WTC11 (cell line): ENCODE data around the gene RIN3. TPM values are rescaled to one million over a fixed set of nuclear protein-coding genes. Genes with fewer than 3 reads are reported as not detected.

ENCODE experiments used
- ATAC-seq: fragments of 200-7000 bp; cut with Tn5 transposase; 2 replicates; pipeline ENCODE4 v1.10.0; 2021; ENCODE audit warnings: mild to moderate bottlenecking, moderate library complexity
- CTCF ChIA-PET: fragments of 300-600 bp; sonication (Branson Sonifier 250); formaldehyde crosslinking; loops from one replicate; lab custom pipeline; 2021; ENCODE audit warnings: antibody characterized with exemption; lab: Charles Lee
- POLR2A ChIA-PET: fragments of 350-600 bp; sonication (Branson Sonifier 250); formaldehyde crosslinking; loops from one replicate; lab custom pipeline; 2021; ENCODE audit warnings: antibody characterized with exemption; lab: Charles Lee
- DNase-seq: peaks from one replicate; pipeline ENCODE4 v3.0.0; 2021; ENCODE audit warnings: low spot score
- H3K27ac Mint-ChIP-seq: 2 replicates; pipeline ENCODE4 v1.8.0; 2021; ENCODE audit warnings: mixed read lengths
- H3K27me3 Mint-ChIP-seq: 2 replicates; pipeline ENCODE4 v1.8.0; 2021; ENCODE audit warnings: low read depth, mild to moderate bottlenecking, moderate library complexity, mixed read lengths
- H3K36me3 Mint-ChIP-seq: 2 replicates; pipeline ENCODE4 v1.8.0; 2021; ENCODE audit warnings: mixed read lengths
- H3K4me1 Mint-ChIP-seq: 2 replicates; pipeline ENCODE4 v1.8.0; 2022; ENCODE audit warnings: mixed read lengths
- H3K4me3 Mint-ChIP-seq: 2 replicates; pipeline ENCODE4 v1.8.0; 2021; ENCODE audit warnings: mild to moderate bottlenecking, moderate library complexity, mixed read lengths
- H3K9me3 Mint-ChIP-seq: 2 replicates; pipeline ENCODE4 v1.8.0; 2021; ENCODE audit warnings: mixed read lengths
- ATF1 ChIP-seq: sonication (generic); formaldehyde crosslinking; IDR thresholded peaks from 2 replicates; pipeline ENCODE4 v1.8.1; 2023; ENCODE audit warnings: mild to moderate bottlenecking, moderate library complexity, missing genetic modification reagents
- ATF6 ChIP-seq: sonication (generic); formaldehyde crosslinking; IDR thresholded peaks from 2 replicates; pipeline ENCODE4 v1.8.1; 2023; ENCODE audit warnings: mild to moderate bottlenecking, missing genetic modification reagents
- CBFB ChIP-seq: sonication (generic); formaldehyde crosslinking; IDR thresholded peaks from 2 replicates; pipeline ENCODE4 v1.8.1; 2022; ENCODE audit warnings: mild to moderate bottlenecking, low read depth, missing genetic modification reagents
- CREM ChIP-seq: sonication (generic); formaldehyde crosslinking; IDR thresholded peaks from 2 replicates; pipeline ENCODE4 v1.8.1; 2022; ENCODE audit warnings: mild to moderate bottlenecking, missing genetic modification reagents, moderate library complexity
- CTCF ChIP-seq: fragments of 200-600 bp; IDR thresholded peaks from 2 replicates; pipeline ENCODE4 v1.8.0; 2022; ENCODE audit warnings: antibody characterized with exemption
- E2F1 ChIP-seq: sonication (generic); formaldehyde crosslinking; IDR thresholded peaks from 2 replicates; pipeline ENCODE4 v1.8.0; 2022; ENCODE audit warnings: mild to moderate bottlenecking, missing genetic modification reagents
- HMGXB4 ChIP-seq: sonication (generic); formaldehyde crosslinking; IDR thresholded peaks from 2 replicates; pipeline ENCODE4 v1.8.1; 2023; ENCODE audit warnings: mild to moderate bottlenecking, moderate library complexity, missing genetic modification reagents
- IRF2 ChIP-seq: sonication (generic); formaldehyde crosslinking; IDR thresholded peaks from 2 replicates; pipeline ENCODE4 v1.8.0; 2022; ENCODE audit warnings: low read depth, missing genetic modification reagents, borderline replicate concordance
- MYBL2 ChIP-seq: sonication (generic); formaldehyde crosslinking; IDR thresholded peaks from 2 replicates; pipeline ENCODE4 v1.8.1; 2023; ENCODE audit warnings: mild to moderate bottlenecking, moderate library complexity, missing genetic modification reagents
- NR1H2 ChIP-seq: sonication (generic); formaldehyde crosslinking; IDR thresholded peaks from 2 replicates; pipeline ENCODE4 v1.9.0; 2021; ENCODE audit warnings: mild to moderate bottlenecking, moderate library complexity, missing genetic modification reagents
- NR2C2 ChIP-seq: sonication (generic); formaldehyde crosslinking; IDR thresholded peaks from 2 replicates; pipeline ENCODE4 v1.8.0; 2022; ENCODE audit warnings: mild to moderate bottlenecking, missing genetic modification reagents
- PRRX2 ChIP-seq: fragments of 250-450 bp; sonication (Bioruptor Pico); IDR thresholded peaks from 2 replicates; pipeline ENCODE4 v1.8.0; 2021; ENCODE audit warnings: mild to moderate bottlenecking
- SMAD3 ChIP-seq: sonication (generic); formaldehyde crosslinking; IDR thresholded peaks from 2 replicates; pipeline ENCODE4 v1.8.0; 2022; ENCODE audit warnings: missing genetic modification reagents, mild to moderate bottlenecking, borderline replicate concordance
- SMAD4 ChIP-seq: sonication (generic); formaldehyde crosslinking; IDR thresholded peaks from 2 replicates; pipeline ENCODE4 v1.8.0; 2022; ENCODE audit warnings: mild to moderate bottlenecking, missing genetic modification reagents
- STAT6 ChIP-seq: sonication (generic); formaldehyde crosslinking; conservative IDR thresholded peaks from 2 replicates; pipeline ENCODE4 v1.8.1; 2023; ENCODE audit warnings: mild to moderate bottlenecking, low read depth, missing genetic modification reagents, moderate library complexity
- TCF7 ChIP-seq: sonication (generic); formaldehyde crosslinking; IDR thresholded peaks from 2 replicates; pipeline ENCODE4 v1.8.0; 2022; ENCODE audit warnings: mild to moderate bottlenecking, low read depth, missing genetic modification reagents, moderate library complexity
- TEAD1 ChIP-seq: sonication (generic); formaldehyde crosslinking; IDR thresholded peaks from 2 replicates; pipeline ENCODE4 v1.8.0; 2022; ENCODE audit warnings: mild to moderate bottlenecking, missing genetic modification reagents
- ZBTB21 ChIP-seq: sonication (generic); formaldehyde crosslinking; IDR thresholded peaks from 2 replicates; pipeline ENCODE4 v1.8.1; 2023; ENCODE audit warnings: mild to moderate bottlenecking, missing genetic modification reagents, borderline replicate concordance
- ZNF671 ChIP-seq: fragments of 250-450 bp; sonication (Bioruptor Pico); IDR thresholded peaks from 2 replicates; pipeline ENCODE4 v1.8.0; 2021; ENCODE audit warnings: mild to moderate bottlenecking
- total RNA-seq: library from RNA; stranded (reverse); gene quantifications from 3 replicates; pipeline ENCODE4 v1.2.3, GENCODE V29; 2021

The RIN3 gene
- total RNA-seq, 1 experiment from 2014 or later: 3.3 TPM

- POLR2A ChIA-PET: no interaction called here
- H3K27ac Mint-ChIP-seq: no peak overlapping the region
- H3K4me1 Mint-ChIP-seq: no peaks in the 10 kb centered on the region
- H3K27me3 Mint-ChIP-seq: peaks cover 2% of the 10 kb centered on the region; the same call in 1 of the 2 replicates
- no peak for DNase-seq
- H3K9me3 Mint-ChIP-seq: peaks cover 26% of the 10 kb centered on the region
- CTCF ChIA-PET: interaction anchor here (1.3 to 2.8 kb wide), 4 partner anchors 10 to 123 kb away, joined by 3 to 9 read pairs (median 6); no protein-coding TSS in a partner anchor
- H3K36me3 Mint-ChIP-seq: peaks cover 3% of the 10 kb centered on the region; the same call in 1 of the 2 replicates
- ATAC-seq: no peak
- TF ChIP-seq ZBTB21 (CRISPR knock-in tag): no peak
- H3K4me3 Mint-ChIP-seq: no peak overlapping the region
Measured at GRCh38 chr14:92587700-92588085, 74.1 kb downstream of the RIN3 start.

GRCh38 chr14:92589213-92589852, 75.8 kb downstream of the RIN3 start:
- ATAC-seq: peak; percentile 47; the same call in 1 of the 2 replicates
- no peak overlapping the region for H3K4me3 Mint-ChIP-seq
- H3K9me3 Mint-ChIP-seq: peaks cover 10% of the 10 kb centered on the region
- ChIA-PET CTCF (interaction anchor here (0.6 to 2.8 kb wide), 15 partner anchors 9 to 119 kb away, joined by 3 to 32 read pairs (median 4); no protein-coding TSS in a partner anchor), POLR2A (interaction anchor here (1.0 kb wide), 1 partner anchor 56 kb away, joined by 10 read pairs; no protein-coding TSS in a partner anchor)
- H3K36me3 Mint-ChIP-seq: no peaks in the 10 kb centered on the region
- H3K27me3 Mint-ChIP-seq: peaks cover 2% of the 10 kb centered on the region; the same call in 1 of the 2 replicates
- H3K4me1 Mint-ChIP-seq: no peaks in the 10 kb centered on the region
- TF ChIP-seq MYBL2 (CRISPR knock-in tag) (no peak), ZNF671 (no peak), IRF2 (CRISPR knock-in tag) (no peak), TCF7 (no peak), SMAD4 (CRISPR knock-in tag) (no peak), ATF1 (CRISPR knock-in tag) (no peak), CTCF (no peak)
- TF ChIP-seq, all 79 proteins: peak for 0
- no peak for DNase-seq
- no peak overlapping the region for H3K27ac Mint-ChIP-seq

GRCh38 chr14:92590176-92590575, 76.6 kb downstream of the RIN3 start:
- CTCF ChIA-PET: interaction anchor here (1.7 to 2.8 kb wide), 4 partner anchors 13 to 98 kb away, joined by 7 to 32 read pairs (median 9); no protein-coding TSS in a partner anchor
- DNase-seq: no peak
- H3K4me3 Mint-ChIP-seq: no peak overlapping the region
- TF ChIP-seq TEAD1 (no peak), SMAD3 (CRISPR knock-in tag) (no peak), ATF6 (CRISPR knock-in tag) (no peak)
- TF ChIP-seq, all 79 proteins: peak for 0
- no peak overlapping the region for H3K27ac Mint-ChIP-seq
- ATAC-seq: no peak
- 0 out of 2 replicates have a peak, but pooled peaks cover 13% of the 10 kb centered on the region for H3K9me3 Mint-ChIP-seq
- no peaks in the 10 kb centered on the region for H3K36me3 Mint-ChIP-seq
- no peaks in the 10 kb centered on the region for H3K4me1 Mint-ChIP-seq
- POLR2A ChIA-PET: no interaction called here
- peaks cover 4% of the 10 kb centered on the region; the same call in 1 of the 2 replicates for H3K27me3 Mint-ChIP-seq

- H3K4me1 Mint-ChIP-seq: no peaks in the 10 kb centered on the region
- no peak for ATAC-seq
- no peak for DNase-seq
- CTCF ChIA-PET: no interaction called here
- POLR2A ChIA-PET: no interaction called here
- 0 out of 2 replicates have a peak, but pooled peaks cover 13% of the 10 kb centered on the region for H3K9me3 Mint-ChIP-seq
- H3K4me3 Mint-ChIP-seq: no peak overlapping the region
- TF ChIP-seq PRRX2 (CRISPR knock-in tag) (no peak), CREM (CRISPR knock-in tag) (no peak), CBFB (CRISPR knock-in tag) (no peak), STAT6 (no peak), ZNF671 (no peak), NR1H2 (CRISPR knock-in tag) (no peak), E2F1 (CRISPR knock-in tag) (no peak), HMGXB4 (CRISPR knock-in tag) (no peak), NR2C2 (CRISPR knock-in tag) (no peak)
- H3K27me3 Mint-ChIP-seq: peaks cover 4% of the 10 kb centered on the region; the same call in 1 of the 2 replicates
- H3K36me3 Mint-ChIP-seq: no peaks in the 10 kb centered on the region
- H3K27ac Mint-ChIP-seq: no peak overlapping the region
Measured at GRCh38 chr14:92590941-92591340, 77.4 kb downstream of the RIN3 start.
